Measurements from ENCODE around the gene SYNC.
"Not testable (repeated sequence)": the region's sequence is repeated elsewhere in the genome, so short reads cannot be mapped to it uniquely, and the experiment has no call there.

The SYNC gene

GRCh38 chr1:32650752-32651460, 51.7 kb downstream of the SYNC start, which contains the start of gene RBBP4:
Gene RBBP4 (plus strand): TSS chr1:32651208. CDS start chr1:32651307, 99 bp downstream.
- TF ChIP-seq ZNF274 (IDR thresholded peaks at IDR 0.05; ENCODE audit: low read depth, low read length): no peak
- H3K4me3 ChIP-seq (ENCODE audit: low read length): peak within 1 kb of the TSS; percentile 86

DNA sequence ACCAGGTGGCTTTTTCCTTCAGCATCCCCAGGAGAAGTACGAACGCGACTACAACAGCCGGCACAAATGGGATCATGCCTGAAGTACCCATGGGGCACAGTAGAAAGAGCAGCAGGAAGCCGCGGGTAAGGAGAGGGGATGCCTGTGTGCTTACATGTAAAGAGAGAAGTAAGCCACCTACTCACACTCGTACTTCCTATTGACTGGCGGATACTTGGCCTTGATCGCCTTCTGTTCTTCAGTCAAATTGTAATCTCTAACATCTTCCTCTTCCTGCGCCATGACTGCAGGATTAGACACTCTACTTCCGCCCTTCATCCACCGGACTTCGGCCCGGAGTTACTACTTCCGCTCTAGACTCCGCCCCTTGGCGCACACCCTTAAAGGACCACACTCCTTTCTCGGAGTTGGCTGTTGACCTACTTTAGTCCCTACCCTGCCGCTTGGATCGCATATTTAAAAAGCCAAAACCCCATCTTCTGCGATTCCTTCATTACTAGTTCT, 52.3 kb downstream of the SYNC start, which contains the start of gene ZBTB8OS:
Gene ZBTB8OS (minus strand): TSS at position 303 of the 504 bp plus-strand sequence. CDS start 21 bp downstream, at position 282.
- H3K4me3 ChIP-seq (ENCODE audit: low read length): peak within 1 kb of the TSS; percentile 86
- no peak for TF ChIP-seq ZNF274 (IDR thresholded peaks at IDR 0.05; ENCODE audit: low read depth, low read length)

DNA sequence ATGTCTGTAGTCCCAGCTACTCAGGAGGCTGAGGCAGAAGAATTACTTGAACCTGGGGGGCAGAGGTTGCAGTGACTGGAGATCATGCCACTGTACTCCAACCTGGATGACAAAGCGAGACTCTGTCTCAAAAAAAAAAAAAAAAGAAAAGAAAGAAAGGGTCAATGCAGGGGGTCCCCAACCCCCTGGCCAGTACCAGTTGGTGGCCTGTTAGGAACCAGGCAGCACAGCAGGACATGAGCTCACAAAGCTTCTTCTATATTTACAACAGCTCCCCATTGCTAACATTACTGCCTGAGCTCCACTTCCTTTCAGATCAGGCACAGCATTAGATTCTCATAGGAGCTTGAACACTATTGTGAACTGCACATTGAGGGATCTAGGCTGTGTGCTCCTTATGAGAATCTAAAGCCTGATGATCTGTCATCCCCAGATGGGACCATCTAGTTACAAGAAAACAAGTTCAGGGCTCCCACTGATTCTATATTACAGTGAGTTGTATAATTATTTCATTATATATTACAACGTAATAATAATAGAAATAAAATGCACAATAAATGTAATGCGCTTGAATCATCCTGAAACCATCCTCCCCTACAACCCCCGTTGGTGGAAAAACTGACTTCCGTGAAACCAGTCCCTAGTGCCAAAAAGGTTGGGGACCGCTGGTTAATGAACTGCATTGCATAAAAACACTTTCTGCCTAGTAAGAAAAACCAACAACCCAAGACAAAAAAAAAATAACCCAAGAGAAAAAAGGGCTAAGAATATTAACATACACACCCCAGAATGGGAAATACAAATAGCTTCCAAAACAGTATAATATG, 55.0 kb downstream of the SYNC start:
- no peak overlapping the region for H3K4me3 ChIP-seq (ENCODE audit: low read length)
- TF ChIP-seq ZNF274 (IDR thresholded peaks at IDR 0.05; ENCODE audit: low read depth, low read length): no peak

DNA sequence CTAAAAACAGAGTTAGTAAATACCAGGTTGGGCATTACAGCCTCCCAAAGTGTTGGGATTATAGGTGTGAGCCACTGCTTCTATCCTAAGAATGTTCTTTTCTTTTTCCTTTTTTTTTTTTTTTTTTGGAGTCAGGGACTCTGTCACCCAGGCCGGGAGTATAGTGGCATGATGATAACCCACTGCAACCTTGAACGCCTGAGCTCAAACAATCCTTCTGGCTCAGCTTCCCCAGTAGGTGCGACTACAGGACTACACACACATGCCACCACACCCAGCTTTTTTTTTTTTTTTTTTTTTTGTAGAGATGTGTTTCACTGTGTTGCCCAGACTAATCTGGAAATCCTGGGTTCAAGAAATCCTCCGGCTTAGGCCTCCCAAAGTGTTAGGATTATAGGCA, 58.1 kb downstream of the SYNC start:
- no peak for TF ChIP-seq ZNF274 (IDR thresholded peaks at IDR 0.05; ENCODE audit: low read depth, low read length)
- H3K4me3 ChIP-seq (ENCODE audit: low read length): no peak overlapping the region

DNA sequence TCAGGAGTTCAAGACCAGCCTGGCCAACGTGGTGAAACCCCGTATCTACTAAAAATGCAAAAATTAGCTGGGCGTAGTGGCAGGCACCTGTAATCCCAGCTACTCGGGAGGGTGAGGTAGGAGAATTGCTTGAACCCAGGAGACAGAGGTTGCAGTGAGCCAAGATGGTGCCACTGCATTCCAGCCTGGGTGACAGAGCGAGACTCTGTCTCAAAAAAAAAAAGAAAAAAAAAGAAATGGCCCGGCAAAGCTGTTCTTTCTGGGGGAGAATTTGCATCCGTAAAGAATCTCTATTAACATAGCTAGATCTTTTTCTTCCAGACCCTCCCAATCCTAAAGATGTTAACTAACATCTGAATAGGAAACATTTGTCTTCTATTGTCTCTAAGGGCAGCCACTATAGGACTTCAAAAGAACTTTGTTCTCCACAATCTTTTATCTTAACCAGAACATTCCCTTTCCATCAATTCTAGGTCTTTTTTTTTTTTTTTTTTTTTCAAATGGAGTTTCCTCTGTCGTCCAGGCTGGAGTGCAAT, 60.2 kb downstream of the SYNC start:
- not testable (repeated sequence) for H3K4me3 ChIP-seq (ENCODE audit: low read length)

DNA sequence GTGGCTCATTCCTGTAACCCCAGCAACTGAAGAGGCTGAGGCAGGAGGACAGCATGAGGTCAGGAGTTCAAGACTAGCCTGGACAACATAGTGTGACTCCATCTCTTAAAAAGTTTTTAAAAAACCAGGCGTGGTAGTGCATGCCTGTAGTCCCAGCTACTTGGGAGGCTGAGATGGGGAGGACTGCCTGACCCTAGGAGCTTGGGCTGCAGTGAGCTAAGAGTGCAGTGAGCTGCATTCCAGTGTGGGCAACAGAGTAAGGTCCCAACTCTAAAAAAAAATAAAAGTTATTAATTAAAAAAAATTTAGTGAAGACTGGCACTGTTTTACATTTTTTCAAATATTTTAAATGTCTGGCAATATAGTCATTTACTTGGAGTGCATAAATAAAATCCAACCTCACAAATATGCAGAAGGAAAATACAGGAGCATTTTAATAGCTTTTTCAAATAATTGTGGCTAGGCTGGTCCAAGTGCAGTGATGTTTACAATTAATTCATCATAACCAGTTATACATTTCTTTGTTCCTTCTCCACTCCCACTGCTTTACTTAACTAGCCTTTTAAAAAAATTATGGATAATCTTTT, 63.0 kb downstream of the SYNC start:
- TF ChIP-seq ZNF274 (IDR thresholded peaks at IDR 0.05; ENCODE audit: low read depth, low read length): no peak
- no peak overlapping the region for H3K4me3 ChIP-seq (ENCODE audit: low read length)

- TF ChIP-seq ZNF274 (IDR thresholded peaks at IDR 0.05; ENCODE audit: low read depth, low read length): no peak
- H3K4me3 ChIP-seq (ENCODE audit: low read length): no peak overlapping the region
Measured at GRCh38 chr1:32636914-32637645, 65.5 kb downstream of the SYNC start.

DNA sequence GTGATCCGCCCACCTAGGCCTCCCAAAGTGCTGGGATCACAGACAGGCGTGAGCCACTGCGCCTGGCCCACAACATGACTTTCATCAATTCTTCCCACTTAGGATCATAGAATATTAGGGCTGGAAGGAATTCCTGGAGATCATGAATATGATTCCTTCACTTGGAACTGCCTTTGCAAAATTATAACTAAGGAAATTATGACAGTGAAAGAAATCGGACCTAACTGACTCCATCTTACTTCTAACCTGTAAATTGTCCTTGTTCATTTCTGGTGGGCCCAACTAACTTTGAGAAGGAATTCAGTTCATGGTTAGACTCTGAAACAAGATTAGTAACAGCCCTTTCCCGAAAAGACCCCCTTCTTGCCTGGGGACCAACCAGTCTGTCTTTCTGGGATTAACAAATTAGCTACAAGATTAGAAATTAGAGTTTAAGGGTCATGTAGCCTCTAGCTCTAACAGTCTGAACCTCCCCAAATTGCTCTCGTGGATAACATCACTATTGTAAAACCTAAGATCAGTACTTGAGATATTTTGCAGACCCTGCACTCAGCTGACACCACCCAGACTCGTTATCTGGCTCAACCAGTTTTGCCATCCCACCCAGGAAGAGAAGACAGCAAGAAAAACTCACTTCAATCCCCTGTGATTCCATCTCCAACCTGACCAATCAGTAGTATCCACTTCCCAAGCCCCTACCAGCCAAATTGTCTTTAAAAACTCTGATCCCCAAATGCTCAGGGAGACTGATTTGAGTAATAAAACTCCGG, 66.9 kb downstream of the SYNC start:
- no peak overlapping the region for H3K4me3 ChIP-seq (ENCODE audit: low read length)
- no peak for TF ChIP-seq ZNF274 (IDR thresholded peaks at IDR 0.05; ENCODE audit: low read depth, low read length)

GRCh38 chr1:32632829-32633228, 69.7 kb downstream of the SYNC start:
- TF ChIP-seq ZNF274 (IDR thresholded peaks at IDR 0.05; ENCODE audit: low read depth, low read length): no peak
- H3K4me3 ChIP-seq (ENCODE audit: low read length): no peak overlapping the region

GRCh38 chr1:32630173-32630572, 72.4 kb downstream of the SYNC start:
- not testable (repeated sequence) for H3K4me3 ChIP-seq (ENCODE audit: low read length)

All from GM08714 (cell line).